Breast epithelium (tissue), 4 donors: ENCODE results near the gene ARHGAP21. TPM values are rescaled to one million over a fixed set of nuclear protein-coding genes. Genes with fewer than 3 reads are reported as not detected.
"Not testable (repeated sequence)": the region's sequence is repeated elsewhere in the genome, so short reads cannot be mapped to it uniquely, and the experiment has no call there.

Experiments
- DNase-seq, 2 donors: peaks; one replicate each; pipeline ENCODE4 v3.0.0-alpha.2; 2019; ENCODE audit warnings: low spot score in 2 of 2
- H3K27ac ChIP-seq, 2 donors: fragments of 200-600 bp; sonication (generic) in 1 of 2; one replicate each; pipeline ENCODE4 v1.5.1; 2016 to 2019; ENCODE audit warnings: mild to moderate bottlenecking in 1 of 2
- H3K27me3 ChIP-seq, 2 donors: fragments of 200-600 bp; sonication (generic) in 1 of 2; one replicate each; pipeline versions ENCODE4 v1.5.1 to v1.6.0; 2017 to 2019; ENCODE audit warnings: control low read depth in 1 of 2, mild to moderate bottlenecking in 1 of 2
- H3K36me3 ChIP-seq: fragments of 200-600 bp; one replicate; pipeline ENCODE4 v1.5.1; 2019
- H3K4me1 ChIP-seq, 2 donors: fragments of 200-600 bp; sonication (generic); one replicate each; pipeline ENCODE4 v1.5.1; 2016 to 2019; ENCODE audit warnings: control low read depth in 1 of 2
- H3K4me3 ChIP-seq, 3 donors: fragments of 200-600 bp; sonication (generic); 1 replicate in 2 of 3; 2 replicates in 1 of 3; pipeline ENCODE4 v1.5.1; 2016 to 2019; ENCODE audit warnings: mild to moderate bottlenecking in 3 of 3, moderate library complexity in 2 of 3
- H3K9me3 ChIP-seq, 2 donors: fragments of 200-600 bp; sonication (generic) in 1 of 2; one replicate each; pipeline ENCODE4 v1.5.1; 2016 to 2019; ENCODE audit warnings: control low read depth in 1 of 2
- CTCF ChIP-seq, 3 donors: fragments of 450-650 bp; IDR thresholded peaks; one replicate each; pipeline ENCODE4 v1.5.1; 2016 to 2017; ENCODE audit warnings: antibody characterized with exemption in 3 of 3, mild to moderate bottlenecking in 3 of 3, moderate library complexity in 3 of 3
- POLR2A ChIP-seq: fragments of 450-650 bp; IDR thresholded peaks from one replicate; pipeline ENCODE4 v1.6.1; 2016; ENCODE audit warnings: antibody characterized with exemption, mild to moderate bottlenecking, moderate library complexity
- POLR2AphosphoS5 ChIP-seq, 3 donors: sonication (generic); formaldehyde crosslinking; IDR thresholded peaks; one replicate each; pipeline ENCODE4 v1.6.1; 2017; ENCODE audit warnings: antibody characterized with exemption in 3 of 3
- intact Hi-C: fragments of 100-400 bp; cut with DNase I; formaldehyde crosslinking; loops from one replicate; pipeline ENCODE4 v1.15.1; 2023; ENCODE audit warnings: low total_unique reads
- total RNA-seq, 3 donors: library from RNA; depleted of rRNA; stranded (reverse); fragments of >200 nt; gene quantifications; one replicate each; pipeline ENCODE4 v1.1.0, GENCODE V29; 2016

ARHGAP21 gene
- total RNA-seq, 3 donors from 2014 or later, result 67.5 to 203 (median 105) TPM

DNA sequence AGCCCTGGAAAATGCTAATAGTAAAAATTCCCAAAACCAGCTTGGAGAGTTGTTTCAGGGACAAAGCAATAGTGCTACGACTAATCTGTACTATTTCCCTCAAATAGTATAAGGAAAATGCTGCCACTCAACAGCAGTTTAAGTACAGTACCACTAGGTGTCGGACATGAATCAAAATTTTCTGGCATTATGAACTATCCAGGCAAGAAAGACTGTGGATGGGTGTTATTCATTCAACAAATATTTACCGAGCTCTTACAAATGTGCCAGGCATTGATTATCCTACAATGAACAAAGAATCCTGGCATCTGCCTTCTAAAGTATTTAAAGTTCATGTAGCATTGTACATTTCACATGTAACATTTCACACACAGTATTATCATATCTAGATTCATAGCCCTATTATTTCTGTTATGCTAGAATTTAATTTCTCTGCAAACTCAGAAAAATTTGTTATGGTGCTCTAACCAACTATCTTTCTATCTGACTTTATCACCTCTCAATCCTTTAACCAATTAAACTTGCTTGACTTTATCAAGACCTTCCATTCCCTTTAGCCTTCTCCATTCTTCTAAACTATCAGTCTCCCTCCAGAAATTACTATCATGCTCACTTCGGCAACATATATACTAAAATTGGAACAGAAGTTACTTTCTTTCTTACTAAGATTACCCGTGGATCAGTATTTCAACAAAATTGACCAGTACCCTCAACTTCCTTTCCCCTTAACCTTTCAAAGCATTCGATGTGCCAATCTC is 80.6 kb downstream of the ARHGAP21 start:
- Histone ChIP-seq H3K36me3 (no peaks in the 10 kb centered on the region), H3K27ac (no peak overlapping the region), H3K27me3 (no peaks in the 10 kb centered on the region), H3K9me3 (no peaks in the 10 kb centered on the region), H3K4me1 (peaks cover 0 to 5% of the 10 kb centered on the region in 2 donors), H3K4me3 (no peak overlapping the region)
- peak; percentile 57 to 78 (median 77) for TF ChIP-seq CTCF (IDR thresholded peaks at IDR 0.05)
- TF ChIP-seq POLR2AphosphoS5 (IDR thresholded peaks at IDR 0.05), result no peak
- no peak for DNase-seq
- intact Hi-C loops, result no loop called here

- Histone ChIP-seq H3K36me3 (no peaks in the 10 kb centered on the region), H3K4me3 (no peak overlapping the region), H3K4me1 (peaks cover 0 to 5% of the 10 kb centered on the region in 2 donors), H3K27me3 (no peaks in the 10 kb centered on the region), H3K9me3 (no peaks in the 10 kb centered on the region), H3K27ac (no peak overlapping the region)
- no peak for TF ChIP-seq POLR2AphosphoS5 (IDR thresholded peaks at IDR 0.05)
- TF ChIP-seq CTCF (IDR thresholded peaks at IDR 0.05), result no peak
- no peak for TF ChIP-seq POLR2A
- intact Hi-C loops, result no loop called here
- DNase-seq, result no peak
These were observed 84.6 kb downstream of the ARHGAP21 start for GRCh38 chr10:24639124-24639523.

- no peak for TF ChIP-seq POLR2AphosphoS5 (IDR thresholded peaks at IDR 0.05)
- TF ChIP-seq POLR2A, result no peak
- TF ChIP-seq CTCF (IDR thresholded peaks at IDR 0.05), result no peak
- H3K9me3 ChIP-seq, result no peaks in the 10 kb centered on the region
- H3K27me3 ChIP-seq, result no peaks in the 10 kb centered on the region
- no peaks in the 10 kb centered on the region for H3K4me1 ChIP-seq
- no peak for DNase-seq
- no peaks in the 10 kb centered on the region for H3K36me3 ChIP-seq
- intact Hi-C loops, result no loop called here
- no peak overlapping the region for H3K4me3 ChIP-seq
- H3K27ac ChIP-seq, result no peak overlapping the region
These were observed 97.9 kb downstream of the ARHGAP21 start for GRCh38 chr10:24625778-24626177.

DNA sequence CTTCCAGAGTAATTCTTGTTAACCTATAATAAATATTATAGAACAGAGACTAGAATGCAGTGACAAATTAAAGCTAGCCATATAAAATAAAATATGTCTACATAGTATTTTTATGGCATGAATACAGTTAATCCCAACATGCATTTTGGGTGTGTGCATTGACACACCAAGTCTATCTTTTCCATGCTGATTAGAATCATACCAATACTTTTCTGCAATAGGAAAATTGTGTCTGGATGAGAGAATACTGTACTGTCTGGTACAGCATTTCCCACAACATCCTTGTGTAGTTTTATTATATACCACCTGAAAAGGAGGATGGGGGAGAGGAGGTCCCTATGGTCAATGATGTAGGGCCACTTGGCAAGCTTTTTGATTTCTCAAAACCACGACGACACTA is 100.3 kb downstream of the ARHGAP21 start:
- no peaks in the 10 kb centered on the region for H3K36me3 ChIP-seq
- H3K4me3 ChIP-seq, result no peak overlapping the region
- TF ChIP-seq POLR2AphosphoS5 (IDR thresholded peaks at IDR 0.05) (no peak), POLR2A (no peak), CTCF (IDR thresholded peaks at IDR 0.05) (no peak)
- DNase-seq, result no peak
- H3K4me1 ChIP-seq, result no peaks in the 10 kb centered on the region
- H3K27ac ChIP-seq, result no peak overlapping the region
- H3K9me3 ChIP-seq, result no peaks in the 10 kb centered on the region
- intact Hi-C loops, result no loop called here
- no peaks in the 10 kb centered on the region for H3K27me3 ChIP-seq

- Histone ChIP-seq H3K9me3 (no peaks in the 10 kb centered on the region), H3K27me3 (no peaks in the 10 kb centered on the region), H3K36me3 (no peaks in the 10 kb centered on the region), H3K27ac (no peak overlapping the region), H3K4me1 (no peaks in the 10 kb centered on the region), H3K4me3 (no peak overlapping the region)
- no peak for TF ChIP-seq POLR2AphosphoS5 (IDR thresholded peaks at IDR 0.05)
- TF ChIP-seq CTCF (IDR thresholded peaks at IDR 0.05), result no peak
- no peak for TF ChIP-seq POLR2A
- intact Hi-C loops, result no loop called here
- no peak for DNase-seq
These were observed 100.8 kb downstream of the ARHGAP21 start for GRCh38 chr10:24622781-24623301.

GRCh38 chr10:24621035-24621795 is 102.5 kb downstream of the ARHGAP21 start:
- H3K27ac ChIP-seq, H3K27me3 ChIP-seq, H3K36me3 ChIP-seq, DNase-seq, H3K9me3 ChIP-seq, H3K4me1 ChIP-seq, H3K4me3 ChIP-seq, intact Hi-C loops: not testable (repeated sequence)

- H3K27me3 ChIP-seq, H3K9me3 ChIP-seq, H3K4me1 ChIP-seq, DNase-seq, intact Hi-C loops, H3K27ac ChIP-seq, H3K4me3 ChIP-seq, H3K36me3 ChIP-seq: not testable (repeated sequence)
These were observed 103.7 kb downstream of the ARHGAP21 start for GRCh38 chr10:24619994-24620310.
